CD4-positive, alpha-beta T cell treated with Interleukin-21 for 1 hour (primary cell): ENCODE measurements around the gene APOBEC3B.
A peak's percentile ranks its signal among the peaks of the same experiment; 100 is the strongest.
"Not testable (repeated sequence)": the region's sequence is repeated elsewhere in the genome, so short reads cannot be mapped to it uniquely, and the experiment has no call there.

Experiments used
- DNase-seq: peaks from one replicate; pipeline ENCODE4 v3.0.0-alpha.2; 2020

Gene APOBEC3B

DNA sequence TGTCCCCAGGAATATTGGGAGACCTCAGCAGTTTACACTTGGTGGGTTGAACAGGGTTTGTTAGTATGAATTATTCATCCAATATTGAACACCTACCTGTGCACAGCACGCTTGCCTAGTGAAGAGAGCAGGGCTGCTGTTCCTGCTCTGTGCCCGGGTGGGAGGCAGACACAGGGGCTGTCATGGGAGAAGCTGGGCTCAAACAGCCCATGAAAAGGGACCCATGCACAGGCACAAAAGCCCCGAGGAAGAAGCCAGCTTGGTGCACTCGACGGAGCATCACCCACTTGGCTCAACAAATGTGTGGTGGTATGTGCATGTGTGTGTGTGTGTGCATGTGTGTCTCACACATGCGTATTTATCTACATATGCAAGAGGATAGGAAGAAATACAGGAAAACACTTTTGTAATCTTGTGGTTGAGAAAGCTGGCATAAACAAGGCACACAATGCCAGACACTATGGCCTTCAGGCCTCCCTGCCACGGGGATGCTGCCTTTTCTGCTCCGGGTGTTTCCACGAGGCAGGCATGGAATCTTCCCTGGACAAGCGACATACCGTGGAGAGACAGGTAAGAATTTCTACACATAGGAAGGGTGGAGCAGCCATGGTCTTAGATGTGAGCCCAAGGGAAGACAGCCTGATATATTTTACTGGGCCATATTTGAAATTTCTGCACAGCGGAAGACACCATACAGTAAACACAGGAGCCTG is 29.7 kb upstream of the APOBEC3B start:
- DNase-seq = no peak

DNA sequence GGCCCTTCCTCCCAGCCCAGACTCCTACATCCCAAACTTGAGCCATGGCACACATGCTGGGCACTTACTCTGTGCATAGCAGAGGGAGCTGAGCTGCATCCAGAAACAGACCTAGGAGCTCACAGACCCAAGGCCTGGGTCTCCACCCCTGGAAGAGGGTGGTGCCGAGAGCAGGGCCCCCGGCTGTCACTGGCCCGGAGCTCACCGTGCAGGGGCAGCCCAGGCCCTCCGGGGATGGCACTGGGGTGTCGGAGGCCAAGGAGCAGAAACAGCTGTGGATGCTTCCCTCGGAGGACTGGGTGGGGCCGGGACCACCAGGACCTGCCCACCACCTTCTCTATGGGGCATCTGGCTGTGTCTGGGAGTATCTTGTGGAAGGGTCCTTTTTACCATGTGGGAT is 29.1 kb upstream of the APOBEC3B start:
- DNase-seq = no peak

DNA sequence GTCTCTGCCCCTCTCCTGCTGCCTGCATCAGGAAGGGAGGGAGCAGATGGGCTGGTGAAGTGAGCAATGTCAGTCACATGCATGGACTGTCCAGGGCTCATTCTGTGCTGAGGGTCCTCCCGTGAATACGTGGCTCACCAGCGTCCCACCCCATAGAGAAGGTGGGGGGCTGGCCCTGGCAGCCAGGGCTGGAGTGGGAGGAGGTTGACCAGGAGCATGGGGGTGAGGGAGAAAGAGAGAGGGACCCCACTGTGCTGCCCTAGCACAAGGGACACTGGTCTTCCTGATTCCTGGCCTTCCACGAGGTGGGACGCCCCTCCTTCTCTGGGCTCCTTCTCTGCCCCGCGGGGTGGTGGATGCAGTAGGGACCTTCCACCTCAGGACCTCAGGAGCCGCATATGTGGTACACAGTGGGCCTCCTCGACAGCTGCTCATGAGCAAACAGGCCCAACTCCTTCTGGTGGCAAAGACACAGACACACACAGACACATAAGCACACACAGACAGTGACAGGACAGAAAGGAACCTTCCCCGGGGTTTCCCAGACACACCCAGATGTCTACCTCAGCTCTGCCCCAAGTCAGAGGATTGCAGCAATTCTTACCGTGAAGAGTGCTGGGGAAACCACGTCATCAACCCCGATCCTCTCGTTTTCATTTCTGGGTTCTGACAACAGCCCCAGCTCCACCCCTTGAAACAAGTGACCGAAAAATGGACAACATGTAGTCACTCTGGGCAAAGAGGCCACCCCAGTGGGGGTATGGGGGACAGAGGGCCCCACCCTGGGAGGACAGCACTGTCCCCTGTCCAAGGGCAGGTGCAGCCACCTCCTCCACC is 28.4 kb upstream of the APOBEC3B start:
- DNase-seq = peak; percentile 62

DNA sequence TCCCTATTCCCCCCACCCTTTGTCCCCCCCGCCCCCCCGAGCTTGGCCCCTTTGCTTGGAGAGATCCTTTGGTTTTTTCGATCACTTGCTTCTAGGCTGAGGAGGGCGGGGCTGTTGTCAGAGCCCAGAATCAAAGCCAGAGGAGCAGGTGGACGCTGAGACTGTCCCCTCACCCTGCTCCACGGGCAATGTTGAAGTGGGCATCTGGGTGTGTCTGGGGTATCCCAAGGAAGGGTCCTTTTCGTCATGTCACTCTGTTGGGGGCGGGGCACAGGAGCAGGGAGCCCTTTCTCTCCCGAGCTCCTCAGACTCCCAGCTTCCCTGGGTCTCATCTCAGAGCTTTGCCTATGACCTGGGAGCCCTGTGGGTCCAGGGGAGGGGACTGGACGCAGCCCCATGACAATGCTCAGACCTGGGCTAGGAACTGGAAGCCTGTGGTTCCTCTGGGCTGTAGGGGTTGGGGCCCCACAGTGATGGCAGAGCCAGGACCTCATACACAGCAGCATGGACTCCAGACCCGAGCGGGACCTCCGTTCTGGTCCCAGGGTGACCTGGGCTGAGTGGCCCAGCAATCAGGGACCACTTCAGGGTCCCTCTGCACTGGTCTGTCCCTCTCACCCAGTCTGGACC is 27.6 kb upstream of the APOBEC3B start:
- DNase-seq = no peak

DNA sequence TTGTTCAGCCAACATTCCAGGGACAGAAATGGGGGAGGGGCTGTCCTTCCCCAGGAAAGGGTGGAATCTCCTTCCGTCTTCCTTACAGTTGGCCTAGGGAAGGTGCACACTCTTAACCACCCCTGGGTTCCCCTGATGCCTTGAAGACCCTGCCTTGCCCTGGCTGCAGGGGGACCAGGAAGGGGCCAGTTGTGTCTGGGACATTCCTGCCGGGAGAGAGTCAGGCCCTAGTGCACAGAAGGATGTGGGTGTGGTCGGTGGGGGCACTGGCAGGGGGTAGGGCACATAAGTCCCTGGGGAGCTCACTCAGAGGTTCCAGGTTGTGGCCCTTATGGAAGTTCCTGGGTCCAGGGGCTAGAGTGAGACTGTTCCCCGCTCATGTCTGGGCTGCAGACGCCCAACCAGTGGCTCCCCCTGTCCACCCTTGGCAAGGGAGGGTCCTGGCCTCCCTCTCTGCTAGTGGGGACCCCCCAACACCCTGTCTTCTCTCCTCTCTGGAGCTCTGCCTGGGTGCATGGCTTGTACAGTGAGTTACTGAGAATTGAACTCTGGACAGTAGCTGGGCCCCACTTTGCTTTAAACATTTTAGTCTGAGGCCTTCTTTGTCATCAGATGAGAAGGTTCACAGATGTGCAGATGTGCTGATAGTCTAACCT is 26.8 kb upstream of the APOBEC3B start:
- DNase-seq = no peak

DNA sequence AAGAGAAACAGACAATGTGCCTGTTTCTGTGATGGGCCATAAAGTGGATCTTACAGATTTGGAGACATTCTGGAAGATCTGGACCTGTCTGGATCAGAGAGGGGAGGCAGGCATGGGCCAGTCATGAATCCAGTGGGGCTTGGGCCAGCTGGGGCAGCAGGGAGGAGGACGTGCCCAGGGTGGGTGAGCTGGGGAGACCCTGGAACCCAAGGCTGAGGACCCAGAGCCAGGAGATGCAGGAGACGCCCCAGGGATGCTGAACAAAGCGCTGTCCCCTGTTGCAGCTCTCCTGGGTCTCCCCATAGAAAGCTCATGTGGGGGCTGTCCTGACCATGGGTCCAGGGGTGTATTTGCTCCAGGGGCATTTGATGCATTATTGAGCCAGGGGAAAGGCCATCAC is 26.2 kb upstream of the APOBEC3B start:
- DNase-seq = no peak

DNA sequence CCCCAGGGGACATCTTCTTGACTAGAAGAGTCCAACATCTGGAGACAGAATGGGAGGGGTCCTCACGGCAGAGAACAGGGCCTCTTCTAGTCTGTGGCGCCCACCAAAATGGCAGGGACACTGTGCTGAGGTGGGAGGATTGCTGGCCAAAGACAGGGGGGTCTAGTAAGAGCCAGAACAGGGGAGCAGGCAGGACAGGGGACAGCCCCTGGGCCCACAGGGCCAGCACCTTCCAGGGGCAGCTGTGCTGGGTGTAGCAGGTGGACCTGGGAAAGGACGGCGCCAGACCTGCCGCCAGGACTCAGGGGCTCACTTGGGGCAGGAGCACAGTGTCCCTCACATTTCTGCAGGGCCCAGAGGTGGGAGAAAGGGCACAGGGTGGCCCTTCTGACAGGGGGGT is 25.6 kb upstream of the APOBEC3B start:
- DNase-seq = no peak

DNA sequence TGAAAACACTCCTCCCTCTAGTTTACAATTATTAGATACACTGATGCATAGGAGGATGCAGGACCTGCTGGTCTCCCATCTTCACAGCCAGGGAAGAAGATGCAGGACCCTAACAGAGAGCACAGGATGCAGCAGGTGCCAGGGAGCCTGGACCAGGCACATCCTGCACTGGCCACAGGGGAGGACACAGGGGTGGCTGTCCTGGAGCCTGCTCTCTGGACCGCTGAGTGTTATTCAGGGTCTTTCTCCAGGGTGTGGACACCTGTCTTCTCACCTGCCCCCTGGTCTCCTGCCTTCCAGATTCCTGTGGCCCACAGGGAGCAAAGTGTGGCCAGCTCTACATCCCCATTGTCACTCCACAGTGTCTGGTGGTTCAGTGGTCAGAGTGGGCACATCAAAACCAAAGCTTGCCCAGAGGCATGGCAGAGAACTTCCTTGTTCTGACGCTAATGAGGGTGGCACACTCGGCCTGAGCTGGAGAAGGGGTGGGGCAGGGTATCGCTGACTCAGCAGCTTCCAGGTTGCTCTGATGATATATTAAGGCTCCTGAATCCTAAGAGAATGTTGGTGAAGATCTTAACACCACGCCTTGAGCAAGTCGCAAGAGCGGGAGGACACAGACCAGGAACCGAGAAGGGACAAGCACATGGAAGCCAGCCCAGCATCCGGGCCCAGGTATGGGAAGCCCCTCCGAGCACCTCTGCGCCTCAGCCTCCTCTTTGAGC is 24.9 kb upstream of the APOBEC3B start, which contains the start of gene APOBEC3A:
APOBEC3A (plus strand) TSS at position 564 of the 725 bp plus-strand sequence; CDS start at position 647, 83 bp downstream.
- DNase-seq = peak; percentile 12

DNA sequence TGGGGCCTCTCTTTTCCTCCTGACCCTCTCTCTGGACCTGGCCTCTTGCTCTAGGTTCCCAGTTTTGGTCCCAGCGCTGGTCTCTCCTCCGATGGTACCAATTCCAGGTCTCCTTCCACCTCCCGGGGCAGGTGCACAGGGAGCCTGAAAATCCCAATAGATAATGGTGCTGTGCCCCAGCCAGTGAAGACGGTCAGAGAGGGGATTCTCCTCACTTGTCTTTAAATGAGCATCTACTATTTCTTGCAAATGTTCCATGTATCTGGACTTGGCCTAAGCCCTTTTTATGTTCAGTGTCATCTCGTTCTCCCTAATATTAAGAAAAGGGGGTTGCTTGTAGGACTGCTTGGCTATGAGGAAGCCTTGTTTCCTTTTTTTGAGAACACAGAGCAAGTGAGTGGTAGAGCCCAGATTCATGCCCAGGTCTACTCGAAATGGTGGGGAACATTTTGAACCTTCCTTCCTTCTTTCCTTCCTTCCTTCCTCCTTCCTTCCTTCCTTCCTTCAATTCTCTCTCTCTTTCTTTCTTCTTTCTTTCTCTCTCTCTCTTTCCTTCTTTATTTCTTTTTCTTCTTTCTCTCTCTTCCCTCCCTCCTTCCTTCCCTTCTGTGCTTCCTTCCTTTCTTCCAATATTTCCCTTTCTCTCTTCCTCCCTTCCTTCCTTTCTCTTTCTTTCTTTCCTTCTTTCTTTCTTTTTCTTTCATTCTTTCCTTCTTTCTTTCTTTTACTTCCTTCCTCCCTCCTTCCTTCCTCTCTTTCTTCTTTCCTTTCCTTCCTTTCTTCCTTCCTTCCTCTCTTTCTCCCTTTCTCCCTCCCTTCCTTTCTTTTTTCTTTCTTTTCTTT is 24.1 kb upstream of the APOBEC3B start:
- DNase-seq = no peak

DNA sequence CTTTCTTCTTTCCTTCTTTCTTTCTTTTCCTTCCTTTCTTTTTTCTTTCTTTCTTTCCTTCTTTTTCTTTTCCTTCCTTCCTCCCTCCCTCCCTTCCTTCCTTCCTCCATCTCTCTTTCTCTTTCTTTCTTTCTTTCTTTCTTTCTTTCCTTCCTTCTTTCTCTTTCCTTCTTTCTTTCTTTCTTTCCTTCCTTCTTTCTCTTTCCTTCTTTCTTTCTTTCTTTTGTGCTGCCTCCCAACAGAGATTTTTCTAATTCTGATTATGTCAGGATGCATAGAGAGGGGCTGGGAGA is 23.6 kb upstream of the APOBEC3B start:
- not testable (repeated sequence) for DNase-seq

DNA sequence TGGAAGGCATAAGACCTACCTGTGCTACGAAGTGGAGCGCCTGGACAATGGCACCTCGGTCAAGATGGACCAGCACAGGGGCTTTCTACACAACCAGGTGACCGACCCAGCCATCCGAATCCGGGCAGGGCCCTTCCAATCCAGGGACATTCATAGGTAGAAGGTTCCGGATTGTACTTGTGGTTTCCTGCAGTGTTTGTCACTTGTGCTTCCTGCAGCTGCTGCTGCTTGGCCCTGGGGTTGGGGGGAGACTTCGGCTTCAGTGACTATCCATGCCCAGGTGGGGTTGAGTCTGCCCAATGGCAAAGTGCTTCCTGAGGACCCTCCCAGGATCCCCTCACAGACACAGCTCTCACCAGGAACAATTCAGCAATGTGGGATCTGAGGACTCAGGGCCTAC is 22.6 kb upstream of the APOBEC3B start:
- no peak for DNase-seq

DNA sequence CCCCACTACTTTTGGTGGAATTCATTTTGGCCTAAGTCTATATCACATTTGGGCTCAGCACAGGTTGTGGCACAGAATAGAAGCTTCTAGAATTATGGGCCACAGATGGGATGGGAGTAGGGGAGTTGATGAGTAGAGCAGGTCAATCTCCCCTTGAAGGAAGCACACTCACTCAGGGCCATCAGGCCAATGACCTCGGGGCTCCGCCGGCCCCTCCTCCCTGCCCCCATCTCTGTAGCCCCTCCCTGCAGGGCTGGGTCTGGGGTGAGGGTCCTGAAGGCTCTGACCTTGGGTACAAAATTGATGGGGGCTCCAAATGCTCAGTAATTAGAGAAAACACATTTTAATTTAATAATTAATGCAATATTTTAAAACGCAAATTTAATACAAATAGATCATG is 21.5 kb upstream of the APOBEC3B start:
- not testable (repeated sequence) for DNase-seq

DNA sequence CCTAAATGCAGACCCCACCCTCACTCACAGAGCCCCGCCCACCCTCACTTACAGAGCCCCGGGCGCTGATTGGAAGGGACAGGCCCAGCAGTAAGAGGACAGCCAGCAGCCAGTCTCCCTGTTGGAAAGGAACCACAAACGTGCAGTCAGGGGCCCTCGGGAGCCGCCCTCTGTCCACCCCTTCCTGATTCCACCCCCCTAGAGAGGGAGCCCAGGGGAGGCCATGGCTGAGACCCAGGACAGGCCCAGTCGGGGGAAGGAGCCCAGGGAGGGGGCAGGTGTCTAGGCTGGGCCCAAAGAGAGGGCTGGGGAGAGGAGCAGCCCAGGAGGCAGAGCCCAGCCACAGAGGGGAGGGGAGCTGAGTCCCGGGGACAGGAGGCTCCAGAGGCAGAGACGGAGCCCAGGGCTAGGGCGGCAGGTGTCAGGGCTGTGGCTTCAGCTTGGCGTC is 18.8 kb upstream of the APOBEC3B start:
- DNase-seq = not testable (repeated sequence)

DNA sequence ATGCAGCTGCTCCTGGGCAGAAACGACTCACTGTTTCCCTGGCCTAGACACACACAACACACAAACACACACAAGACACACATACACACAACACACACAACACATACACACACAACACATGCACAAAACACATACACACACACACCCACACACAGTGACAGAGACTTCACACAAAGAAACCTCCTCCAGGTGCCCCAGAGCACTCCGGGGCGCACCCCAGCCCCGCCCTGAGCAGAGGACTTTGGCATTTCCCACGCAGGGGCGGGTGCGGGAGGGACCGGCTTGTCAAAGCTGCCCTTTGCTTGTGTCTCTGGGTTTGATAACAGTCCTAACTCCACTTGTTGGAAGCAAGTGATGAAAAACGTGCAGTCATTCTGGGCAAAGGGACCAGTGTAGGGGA is 18.3 kb upstream of the APOBEC3B start:
- no peak for DNase-seq

DNA sequence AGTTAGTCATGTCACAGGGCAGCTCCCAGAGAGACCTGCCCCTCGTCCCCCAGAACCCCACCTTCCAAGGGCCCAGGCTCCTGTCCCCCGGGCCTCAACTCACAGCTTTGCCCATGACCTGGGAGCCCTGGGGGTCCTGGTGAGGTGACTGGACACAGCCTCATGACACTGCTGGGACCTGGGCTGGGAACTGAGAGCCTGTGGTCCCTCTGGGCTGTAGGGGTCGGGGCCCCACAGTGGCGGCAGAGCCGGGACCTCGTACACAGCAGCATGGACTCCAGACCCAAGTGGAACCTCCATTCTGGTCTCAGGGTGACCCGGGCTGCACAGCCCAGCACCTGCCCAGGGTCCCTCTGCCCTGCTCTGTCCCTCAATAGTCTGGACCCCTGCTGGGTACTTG is 17.8 kb upstream of the APOBEC3B start:
- DNase-seq = no peak

DNA sequence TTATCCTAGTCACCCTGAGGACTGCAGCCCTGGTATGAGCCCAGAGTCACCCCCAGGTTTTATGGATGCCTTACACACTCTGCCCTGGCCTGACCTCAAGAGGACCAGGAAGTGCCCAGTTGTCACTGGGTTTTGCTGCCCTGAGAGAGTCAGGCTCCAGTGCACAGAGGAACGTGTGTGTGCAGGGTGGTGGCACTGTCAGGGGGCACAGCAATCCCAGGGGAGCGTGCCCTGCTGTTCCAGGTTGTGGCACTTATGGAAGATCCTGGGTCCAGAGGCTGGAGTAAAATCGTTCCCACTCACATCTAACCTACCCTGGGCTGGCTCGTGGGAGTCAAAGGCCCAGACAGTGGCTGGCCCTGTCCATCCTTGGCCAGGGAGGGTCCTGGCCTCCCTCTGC is 17.2 kb upstream of the APOBEC3B start:
- no peak for DNase-seq

DNA sequence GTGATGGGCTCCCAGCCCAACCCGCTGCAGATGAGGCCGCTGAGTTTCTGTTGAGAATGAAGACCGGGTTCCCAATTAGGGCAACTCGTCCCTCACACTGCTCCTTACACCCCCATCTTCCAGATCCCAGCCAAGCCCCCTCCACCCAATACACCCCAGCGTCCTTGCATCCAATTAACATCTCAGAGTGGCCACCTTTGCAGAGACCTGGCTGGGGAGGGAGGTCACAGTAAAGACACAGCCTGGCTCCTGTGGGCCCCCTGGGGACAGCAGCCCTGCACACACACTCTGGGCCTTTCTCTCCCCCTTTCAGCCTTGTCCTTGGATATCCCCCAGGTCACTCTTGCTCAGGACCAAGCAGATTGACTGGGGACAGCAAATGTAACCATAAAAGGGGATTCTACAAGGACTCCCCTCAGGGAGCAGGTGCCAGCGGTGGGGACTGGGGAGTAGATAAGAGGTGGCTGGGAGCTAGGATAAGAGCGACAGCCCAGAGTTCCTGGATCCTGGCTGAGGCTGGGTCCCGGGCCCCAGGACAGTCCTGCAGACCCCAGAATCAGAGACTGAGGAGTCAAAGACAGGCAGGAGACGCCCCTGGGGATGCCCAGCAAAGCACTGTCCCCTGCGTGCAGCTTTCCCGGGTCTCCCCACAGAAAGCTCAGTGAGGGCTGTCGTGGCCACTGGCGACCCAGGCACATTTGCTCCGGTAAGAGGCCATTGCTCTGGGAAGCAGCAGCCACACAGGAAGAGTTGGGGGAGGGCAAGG is 16.4 kb upstream of the APOBEC3B start:
- DNase-seq = no peak

DNA sequence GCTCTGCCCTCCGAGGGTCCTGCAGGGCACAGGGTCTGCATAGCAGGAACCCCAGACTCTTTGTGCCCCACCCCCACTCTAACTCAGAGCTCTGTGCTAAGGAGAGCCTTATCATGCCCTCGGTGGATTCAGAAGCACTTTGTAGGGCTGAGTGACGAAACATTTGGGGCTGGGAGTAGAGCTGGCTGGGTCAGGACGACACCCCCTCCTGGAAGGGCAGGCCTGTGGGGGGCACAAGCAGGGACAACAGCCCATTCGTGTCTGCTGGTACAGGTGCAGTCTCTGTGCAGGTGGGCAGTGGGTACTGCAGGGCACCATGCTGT is 15.8 kb upstream of the APOBEC3B start:
- DNase-seq = no peak

DNA sequence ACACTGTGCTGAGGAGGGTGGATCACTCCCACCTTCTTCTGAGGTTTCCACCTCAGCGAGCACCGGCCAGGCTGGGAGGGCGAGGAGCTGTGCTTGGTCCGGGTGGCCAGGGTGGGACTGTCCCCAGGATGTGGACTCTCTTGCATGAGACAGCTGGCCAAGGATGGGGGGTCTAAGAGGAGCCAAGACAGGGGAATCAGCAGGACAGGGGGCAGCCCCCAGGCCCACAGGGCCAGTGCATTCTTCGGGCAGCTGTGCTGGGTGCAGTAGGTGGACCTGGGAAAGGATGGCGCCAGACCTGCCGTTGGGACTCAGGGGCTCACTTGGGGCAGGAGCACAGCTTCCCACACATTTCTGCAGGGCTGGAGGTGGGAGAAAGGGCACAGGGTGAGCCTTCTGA is 15.2 kb upstream of the APOBEC3B start:
- DNase-seq = no peak

DNA sequence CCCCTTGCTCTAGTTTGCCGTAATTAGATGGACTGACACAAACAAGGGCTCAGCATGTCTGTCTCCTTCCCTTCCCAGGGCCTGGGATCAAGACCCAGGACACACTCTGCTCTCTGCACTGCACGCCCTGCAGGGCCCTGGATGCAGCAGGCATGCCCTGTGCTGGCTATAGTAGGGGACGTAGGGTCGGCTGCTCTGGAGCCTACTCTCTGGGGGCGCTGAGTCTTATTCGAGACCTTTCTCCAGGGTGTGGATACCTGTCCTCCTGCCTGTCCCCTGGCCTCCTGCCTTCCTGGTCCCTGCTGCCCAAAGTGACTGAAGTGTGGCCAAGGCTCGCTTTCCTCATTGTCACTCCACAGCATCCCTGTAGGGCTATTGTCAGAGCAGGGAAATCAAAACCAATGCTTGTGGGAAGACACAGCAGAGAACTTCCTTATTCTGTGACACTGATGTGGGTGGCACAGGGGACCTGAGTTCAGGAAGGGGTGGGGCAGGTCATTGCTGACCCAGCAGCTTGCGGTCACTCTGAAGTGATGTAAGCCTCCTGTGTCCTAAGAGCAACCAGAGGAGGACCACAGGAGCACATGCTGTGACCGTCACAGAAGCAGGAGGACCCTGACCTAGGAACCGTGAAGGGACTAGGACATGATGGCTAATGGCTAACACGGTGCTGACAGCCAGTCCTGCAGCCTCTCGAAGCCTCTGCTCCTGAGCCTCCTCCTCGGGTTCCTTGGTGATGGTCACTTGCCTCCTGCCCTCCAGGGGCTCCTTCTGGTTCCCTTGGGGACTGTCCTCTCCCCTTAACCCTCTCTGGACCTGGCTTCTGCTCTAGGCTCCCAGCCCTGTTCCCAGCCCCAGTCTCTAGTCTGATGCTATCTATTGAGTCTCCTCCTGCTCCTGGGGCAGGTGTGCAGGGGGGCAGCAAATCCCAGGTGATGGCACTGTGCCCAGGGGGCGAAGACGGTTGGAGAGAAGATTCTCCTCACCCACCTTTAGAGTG is 14.4 kb upstream of the APOBEC3B start:
- peak; percentile 24 for DNase-seq
